NCI-H510A treated with DMSO at 0.1 percent for 48 hours (cell line): ENCODE data around the gene ZDHHC6.
"Not testable (repeated sequence)": the region's sequence is repeated elsewhere in the genome, so short reads cannot be mapped to it uniquely, and the experiment has no call there.

Experiments used
- DNase-seq: peaks from one replicate; lab custom pipeline; 2025; lab: John Stamatoyannopoulos, UW

The ZDHHC6 gene, protein sequence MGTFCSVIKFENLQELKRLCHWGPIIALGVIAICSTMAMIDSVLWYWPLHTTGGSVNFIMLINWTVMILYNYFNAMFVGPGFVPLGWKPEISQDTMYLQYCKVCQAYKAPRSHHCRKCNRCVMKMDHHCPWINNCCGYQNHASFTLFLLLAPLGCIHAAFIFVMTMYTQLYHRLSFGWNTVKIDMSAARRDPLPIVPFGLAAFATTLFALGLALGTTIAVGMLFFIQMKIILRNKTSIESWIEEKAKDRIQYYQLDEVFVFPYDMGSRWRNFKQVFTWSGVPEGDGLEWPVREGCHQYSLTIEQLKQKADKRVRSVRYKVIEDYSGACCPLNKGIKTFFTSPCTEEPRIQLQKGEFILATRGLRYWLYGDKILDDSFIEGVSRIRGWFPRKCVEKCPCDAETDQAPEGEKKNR

DNA sequence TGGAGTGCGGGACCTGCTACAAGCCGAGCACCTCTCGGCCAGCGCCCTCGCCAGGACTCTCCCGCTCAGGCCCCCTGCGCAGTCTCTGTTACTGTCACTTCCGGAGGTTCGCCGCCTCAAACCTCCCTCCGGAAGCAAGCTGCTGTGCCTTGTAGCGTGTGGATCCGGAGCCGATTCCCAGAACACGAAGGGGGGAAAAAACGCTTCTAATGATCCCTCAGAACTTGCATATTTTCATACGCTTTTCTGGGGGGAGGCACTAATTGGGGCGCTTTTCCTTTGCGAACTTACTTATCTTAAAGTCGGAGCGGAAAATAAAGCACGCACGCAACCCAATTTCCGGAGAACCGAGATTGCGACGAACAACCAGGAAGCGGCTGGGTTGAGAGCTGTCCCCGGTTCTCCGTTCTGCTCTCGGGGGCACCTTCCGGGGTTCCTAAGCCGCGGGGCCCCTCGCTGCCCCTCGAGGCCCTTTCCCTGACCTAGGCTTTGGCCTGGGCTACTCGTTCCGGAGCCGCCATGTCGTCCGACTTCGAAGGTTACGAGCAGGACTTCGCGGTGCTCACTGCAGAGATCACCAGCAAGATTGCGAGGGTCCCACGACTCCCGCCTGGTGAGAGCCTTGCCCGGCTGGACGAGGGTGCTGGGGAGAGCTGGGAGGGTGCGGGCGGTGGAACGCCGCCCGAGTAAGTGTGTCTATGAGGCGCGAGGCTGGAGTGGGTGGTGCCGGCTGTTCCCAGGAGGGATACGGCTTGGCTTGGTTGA lies at the start of gene ZDHHC6, which contains the start of gene VTI1A:
TSS of gene ZDHHC6 (minus strand) at position 60 of the 765 bp plus-strand sequence. CDS start 1,478 bp downstream, outside the sequence.
TSS of gene VTI1A (plus strand) at position 361 of the 765 bp plus-strand sequence. CDS start at position 520, 159 bp downstream.
- DNase-seq = peak; percentile 97

GRCh38 chr10:112492736-112493135 lies 46.0 kb upstream of the ZDHHC6 start:
- no peak for DNase-seq

GRCh38 chr10:112491144-112491543 lies 44.4 kb upstream of the ZDHHC6 start:
- peak; percentile 56 for DNase-seq

GRCh38 chr10:112490545-112490944 lies 43.8 kb upstream of the ZDHHC6 start:
- DNase-seq = peak; percentile 97

GRCh38 chr10:112487964-112488363 lies 41.2 kb upstream of the ZDHHC6 start:
- DNase-seq = no peak

- DNase-seq = no peak
Measured at GRCh38 chr10:112484399-112484798, 37.7 kb upstream of the ZDHHC6 start.

GRCh38 chr10:112481602-112482001 lies 34.9 kb upstream of the ZDHHC6 start:
- DNase-seq = no peak

GRCh38 chr10:112475575-112476218 lies 29.0 kb upstream of the ZDHHC6 start:
- peak; percentile 14 for DNase-seq

GRCh38 chr10:112471878-112472487 lies 25.3 kb upstream of the ZDHHC6 start:
- DNase-seq = peak; percentile 86

DNA sequence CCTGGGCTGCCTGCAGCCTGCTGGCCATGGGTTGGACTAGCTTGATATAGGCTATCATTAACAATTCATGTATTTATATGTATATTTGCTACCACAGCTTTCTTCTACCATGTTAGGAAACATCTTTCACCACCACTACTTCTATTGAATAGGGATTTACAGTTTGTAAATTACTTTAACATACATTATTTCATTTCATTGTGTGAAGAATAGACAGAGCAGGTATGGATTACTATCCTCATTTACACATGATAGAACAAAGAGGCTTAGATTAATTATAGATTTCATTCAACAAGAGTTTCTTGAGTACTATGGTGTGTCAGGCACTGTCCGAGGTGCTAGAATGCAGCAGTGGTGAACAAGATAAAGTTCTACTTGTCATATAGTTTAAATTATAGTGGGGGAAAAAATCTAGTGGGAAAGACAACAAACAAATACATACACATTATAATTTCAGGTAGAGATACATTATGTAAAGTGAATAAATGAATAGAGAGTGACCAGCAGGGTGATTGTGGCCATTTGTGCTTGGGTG lies 20.9 kb upstream of the ZDHHC6 start:
- DNase-seq = no peak

DNA sequence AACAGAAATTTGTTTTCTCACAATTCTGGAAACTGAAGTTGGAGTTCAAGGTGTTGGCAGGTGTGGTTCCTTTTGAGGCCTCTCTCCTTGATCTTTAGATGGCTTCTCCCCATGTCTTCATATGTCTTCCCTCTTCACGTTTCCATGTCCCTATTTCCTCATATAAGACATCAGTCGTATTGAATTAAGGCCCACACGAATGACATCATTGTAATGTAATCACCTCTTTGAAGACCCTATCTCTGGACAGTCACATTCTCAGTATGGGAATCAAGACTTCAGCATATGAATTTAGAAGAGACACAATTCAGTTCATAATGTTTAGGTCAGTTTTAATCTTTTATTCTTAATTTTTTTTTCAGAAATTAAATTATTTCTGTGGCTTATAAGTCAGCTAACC lies 20.1 kb upstream of the ZDHHC6 start:
- DNase-seq = no peak

DNA sequence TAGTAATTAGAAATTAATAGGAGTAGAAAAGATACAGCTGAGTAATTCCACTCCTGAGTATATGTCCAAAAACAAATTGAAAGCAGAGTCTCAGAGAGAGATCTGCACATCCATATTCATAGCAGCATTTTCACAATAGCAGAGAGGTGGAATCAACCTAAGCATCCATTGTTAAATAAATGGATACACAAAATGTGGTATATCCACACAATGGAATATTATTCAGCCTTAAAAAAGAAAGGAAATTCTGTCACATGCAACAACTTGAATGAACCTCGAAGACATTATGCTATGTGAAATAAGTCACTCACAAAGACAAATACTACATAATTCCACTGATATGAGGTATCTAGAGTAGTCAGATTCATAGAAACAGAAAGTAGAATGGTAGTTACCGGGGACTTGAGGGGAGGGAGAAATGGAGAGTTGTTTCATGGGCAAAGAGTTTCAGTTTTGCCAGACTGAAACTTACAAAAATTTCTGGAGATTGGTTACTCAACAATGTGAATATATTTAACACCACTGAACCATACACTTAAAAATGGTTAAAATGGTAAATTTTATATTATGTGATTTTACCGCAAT lies 18.7 kb upstream of the ZDHHC6 start:
- DNase-seq = no peak

DNA sequence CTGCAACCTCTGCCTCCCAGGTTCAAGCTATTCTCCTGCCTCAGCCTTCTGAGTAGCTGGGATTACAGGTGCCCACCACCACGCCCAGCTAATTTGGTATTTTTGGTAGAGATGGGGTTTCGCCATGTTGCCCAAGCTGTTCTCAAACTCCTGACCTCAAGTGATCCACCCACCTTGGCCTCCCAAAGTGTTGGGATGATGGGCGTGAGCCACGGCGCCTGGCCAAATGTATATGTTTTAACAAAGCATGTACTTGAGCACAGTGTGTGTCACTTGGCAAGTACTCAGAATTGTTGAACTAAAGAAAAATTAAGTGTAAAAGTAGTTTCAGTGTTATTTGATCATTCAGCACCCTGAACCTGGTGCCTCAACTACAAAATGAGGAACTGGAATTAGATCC lies 17.4 kb upstream of the ZDHHC6 start:
- DNase-seq = not testable (repeated sequence)

DNA sequence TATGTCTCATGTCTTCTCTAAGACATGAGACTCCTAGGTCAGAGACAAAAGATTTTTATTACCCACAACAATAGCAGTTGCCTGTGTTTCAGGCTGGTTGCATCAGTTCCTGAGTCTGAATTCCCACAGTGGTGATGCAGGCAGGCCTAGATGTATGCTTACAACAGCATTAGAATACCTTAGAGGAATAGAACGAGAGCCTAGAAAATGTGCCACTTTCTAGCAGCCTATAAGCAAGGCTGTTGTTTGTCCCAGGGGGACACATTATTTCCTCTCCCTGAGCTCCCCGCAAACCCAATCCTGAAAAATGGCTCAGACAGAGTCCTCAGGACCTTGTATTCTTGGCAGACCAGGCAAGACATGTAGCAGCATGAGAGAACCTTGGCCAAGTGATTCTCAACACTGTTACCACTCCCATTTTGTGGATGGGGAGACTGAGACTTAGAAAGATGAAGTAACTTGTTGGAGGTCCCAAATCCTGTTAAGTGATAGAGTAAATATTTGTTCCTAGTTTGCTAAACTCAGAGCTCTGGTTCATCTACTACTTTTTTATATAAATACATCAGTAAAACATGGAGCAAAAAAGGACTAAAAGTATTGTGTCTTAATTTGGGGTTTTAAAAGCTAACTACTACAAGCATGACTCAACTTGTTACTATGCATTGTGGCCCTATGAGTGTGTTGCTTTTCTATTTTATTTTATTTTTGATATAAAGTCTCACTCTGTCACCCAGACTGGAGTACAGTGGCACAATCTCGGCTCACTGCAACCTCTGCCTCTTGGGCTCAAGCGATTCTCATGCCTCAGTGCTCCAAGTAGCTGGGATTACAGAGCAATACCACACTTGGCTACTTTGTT lies 14.5 kb upstream of the ZDHHC6 start:
- no peak for DNase-seq

DNA sequence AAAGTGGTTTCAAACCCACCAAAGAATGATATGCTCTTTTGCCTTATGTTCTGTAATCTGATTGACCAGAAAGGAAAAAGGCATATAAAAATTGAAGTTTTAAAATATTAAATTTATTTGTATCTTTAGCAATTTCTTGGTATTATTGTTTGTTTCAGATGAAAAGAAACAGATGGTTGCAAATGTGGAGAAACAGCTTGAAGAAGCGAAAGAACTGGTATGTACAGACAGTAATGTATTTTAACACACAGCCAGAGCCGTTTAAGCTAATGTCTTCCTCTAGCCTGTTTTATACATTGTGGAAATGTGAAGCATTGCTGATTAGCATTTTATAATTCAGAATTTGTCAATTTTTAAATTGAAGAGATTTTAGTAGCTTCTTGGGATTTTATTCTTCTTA lies 13.7 kb upstream of the ZDHHC6 start:
- no peak for DNase-seq

DNA sequence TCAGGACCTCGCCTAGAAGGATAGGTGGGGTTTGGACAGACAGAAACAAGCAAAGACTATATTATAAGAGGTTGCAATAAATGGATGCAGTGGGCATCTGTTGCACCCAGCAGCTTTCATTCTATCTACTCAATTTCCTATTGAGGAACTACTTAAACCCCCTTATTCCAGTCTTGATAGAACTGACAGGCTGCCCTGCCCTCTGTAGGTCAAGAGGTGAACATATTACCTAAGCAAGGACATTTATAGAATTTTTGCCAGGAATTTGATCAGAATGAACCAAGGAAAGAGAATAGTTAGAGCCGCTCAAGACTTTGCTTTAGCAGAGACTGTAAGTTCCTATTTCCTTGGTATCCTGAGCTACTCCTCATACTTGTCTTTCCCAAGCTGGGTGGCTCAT lies 9.8 kb upstream of the ZDHHC6 start:
- no peak for DNase-seq

- DNase-seq = no peak
Measured at GRCh38 chr10:112454910-112455779, 8.4 kb upstream of the ZDHHC6 start.

GRCh38 chr10:112448888-112449287 lies 2.2 kb upstream of the ZDHHC6 start:
- DNase-seq = no peak

GRCh38 chr10:112447620-112447928 lies 860 bp upstream of the ZDHHC6 start:
- DNase-seq = no peak
